CD4-positive, alpha-beta T cell treated with Interleukin-17A for 4 hours (primary cell): ENCODE data around the gene FPGS.

Experiments
- DNase-seq: peaks from one replicate; pipeline ENCODE4 v3.0.0-alpha.2; 2020; ENCODE audit warnings: mixed read lengths

The FPGS gene

DNA sequence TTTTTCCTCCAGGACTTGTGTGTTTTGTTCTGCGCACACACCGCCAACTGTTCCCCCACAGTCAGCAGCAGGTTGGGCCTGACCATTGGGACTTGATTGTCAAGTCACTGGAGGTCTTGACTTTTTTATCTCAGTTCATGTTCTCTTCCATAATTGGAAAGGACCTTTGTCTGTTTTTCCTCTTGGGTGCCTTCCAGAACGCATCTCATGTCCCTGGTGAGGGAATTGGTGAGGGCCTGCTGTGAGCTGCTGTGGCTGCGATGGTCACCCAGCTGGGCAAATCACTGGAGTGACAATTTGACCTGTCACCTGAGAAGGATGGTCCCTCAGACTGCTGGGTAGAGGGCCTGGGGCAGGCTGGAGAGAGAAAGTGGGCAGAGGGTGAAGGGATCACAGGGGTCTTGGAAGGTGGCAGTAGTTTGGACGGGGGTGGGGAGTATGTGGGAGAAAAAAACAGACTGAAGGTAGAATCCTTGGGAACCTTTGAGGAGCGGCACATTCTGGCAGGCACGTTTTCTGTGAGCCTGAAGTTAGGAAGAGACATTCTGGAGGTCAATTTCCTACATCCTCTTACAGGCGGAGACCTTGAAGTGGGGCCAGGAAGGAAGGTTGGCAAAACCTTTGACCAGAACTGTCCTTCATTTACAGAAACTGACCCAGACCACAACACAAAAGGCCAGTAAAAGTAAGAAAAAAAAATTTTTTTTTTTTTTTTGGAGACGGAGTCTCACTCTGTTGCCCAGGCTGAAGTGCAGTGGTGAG lies 12.4 kb upstream of the FPGS start:
- DNase-seq: no peak

DNA sequence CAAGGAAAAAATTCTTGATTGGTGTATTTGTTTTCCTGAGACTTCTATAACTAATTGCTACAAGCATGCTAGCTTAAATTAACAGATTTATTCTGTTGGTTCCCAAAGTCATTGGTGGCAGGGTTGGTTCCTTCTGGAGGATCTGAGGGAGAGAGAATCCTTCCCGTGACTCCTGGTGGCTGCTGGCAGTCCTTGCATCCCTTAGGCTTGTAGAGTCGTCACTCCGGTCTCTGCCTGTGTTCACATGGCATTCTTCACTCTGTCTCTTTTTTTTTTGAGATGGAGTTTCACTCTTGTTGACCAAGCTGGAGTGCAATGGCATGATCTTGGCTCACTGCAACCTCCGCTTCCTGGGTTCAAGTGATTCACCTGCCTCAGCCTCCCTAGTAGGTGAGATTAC lies 11.6 kb upstream of the FPGS start:
- DNase-seq: no peak

DNA sequence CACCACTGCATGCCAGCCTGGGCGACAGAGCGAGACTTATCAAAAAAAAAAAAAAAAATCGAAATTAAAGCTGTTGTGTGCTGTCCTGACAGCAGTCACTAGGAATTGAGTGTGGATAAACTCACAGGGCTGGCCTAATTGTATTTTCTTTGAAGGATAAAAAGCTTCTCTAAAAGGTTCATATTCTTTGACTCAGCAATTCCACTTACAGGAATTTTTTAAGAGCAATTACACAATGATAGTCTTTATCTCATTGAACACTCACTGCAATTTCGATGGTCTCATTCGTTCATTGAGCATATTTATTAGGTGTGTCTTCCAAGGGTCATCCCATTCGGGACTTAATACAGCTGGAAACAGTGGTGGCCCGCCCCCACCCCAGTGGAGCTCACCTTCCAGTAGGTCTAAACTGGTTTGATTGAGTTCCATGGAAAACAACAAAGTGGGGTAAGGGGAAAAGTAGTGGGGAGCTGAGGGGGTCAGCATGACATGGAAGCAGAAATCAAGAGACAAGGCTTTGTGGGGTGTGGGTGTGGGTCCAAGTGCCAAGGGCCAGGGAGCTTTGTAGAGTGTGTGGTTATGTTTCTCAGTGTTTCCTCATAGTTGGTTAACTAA lies 10.2 kb upstream of the FPGS start:
- no peak for DNase-seq

DNA sequence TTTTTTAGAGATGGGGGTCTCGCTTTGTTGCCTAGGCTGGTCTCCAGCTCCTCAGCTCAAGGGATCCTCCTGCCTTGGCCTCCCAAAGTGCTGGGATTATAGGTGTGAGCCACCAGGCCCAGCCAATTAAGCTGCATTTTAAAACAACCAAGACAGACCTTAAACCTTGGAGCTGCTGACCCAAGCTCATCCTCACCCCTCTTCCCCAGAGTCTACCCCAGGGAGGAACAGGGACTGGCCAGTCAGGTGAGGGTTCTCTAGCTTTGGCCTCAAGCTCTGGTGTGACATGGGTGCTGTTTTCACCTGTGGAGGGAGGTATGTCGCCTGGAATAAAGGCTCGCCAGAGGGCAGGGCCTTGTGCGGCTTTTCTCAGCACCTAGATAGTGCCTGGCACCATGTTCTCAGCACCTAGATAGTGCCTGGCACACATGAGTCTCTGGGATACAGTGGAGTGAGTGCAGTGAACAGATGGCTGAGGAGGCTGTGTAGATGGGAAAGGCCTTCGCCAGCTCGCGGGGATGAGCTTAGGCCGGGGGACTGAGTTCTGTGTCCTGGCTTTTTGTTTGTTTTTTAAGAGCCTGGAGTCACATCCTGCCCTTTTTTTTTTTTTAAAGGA lies 9.5 kb upstream of the FPGS start:
- DNase-seq: no peak

DNA sequence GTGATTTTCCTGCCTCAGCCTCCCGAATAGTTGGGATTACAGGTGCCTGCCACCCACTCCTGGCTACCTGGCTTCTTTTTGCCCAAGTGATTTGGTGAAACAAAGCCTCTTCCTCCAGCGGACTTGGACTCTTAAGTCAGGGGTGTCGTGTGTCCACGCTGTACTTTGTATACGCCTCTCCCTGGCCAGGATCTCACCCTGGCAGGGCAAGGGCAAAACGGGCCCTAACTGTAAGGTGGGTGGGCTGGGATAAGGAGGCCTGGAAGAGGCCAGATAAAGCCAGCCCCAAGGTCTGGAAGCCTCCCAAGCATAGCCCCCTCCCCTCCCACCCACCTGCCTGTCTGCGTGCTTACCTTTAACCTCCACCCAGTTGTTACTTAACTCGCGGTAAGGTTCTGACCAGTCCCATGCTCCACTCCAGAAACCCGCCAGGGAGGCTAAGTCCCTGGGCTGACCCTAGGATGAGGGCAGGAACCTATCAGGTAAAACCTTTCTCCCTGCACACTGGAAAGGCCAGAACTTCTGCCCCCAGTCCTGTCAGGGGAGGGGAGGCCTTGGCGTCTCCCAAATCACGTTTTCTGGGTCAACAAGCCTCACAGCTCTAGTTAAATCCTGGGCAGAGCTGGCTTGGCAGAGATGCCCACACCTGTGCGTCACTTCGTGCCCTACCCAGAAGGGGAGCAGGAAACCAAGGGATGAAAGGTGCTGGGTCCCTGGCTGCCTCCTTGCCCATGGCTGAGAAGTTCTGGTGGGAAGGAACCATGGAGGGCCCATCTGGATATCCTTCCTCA lies 8.5 kb upstream of the FPGS start:
- DNase-seq: no peak

DNA sequence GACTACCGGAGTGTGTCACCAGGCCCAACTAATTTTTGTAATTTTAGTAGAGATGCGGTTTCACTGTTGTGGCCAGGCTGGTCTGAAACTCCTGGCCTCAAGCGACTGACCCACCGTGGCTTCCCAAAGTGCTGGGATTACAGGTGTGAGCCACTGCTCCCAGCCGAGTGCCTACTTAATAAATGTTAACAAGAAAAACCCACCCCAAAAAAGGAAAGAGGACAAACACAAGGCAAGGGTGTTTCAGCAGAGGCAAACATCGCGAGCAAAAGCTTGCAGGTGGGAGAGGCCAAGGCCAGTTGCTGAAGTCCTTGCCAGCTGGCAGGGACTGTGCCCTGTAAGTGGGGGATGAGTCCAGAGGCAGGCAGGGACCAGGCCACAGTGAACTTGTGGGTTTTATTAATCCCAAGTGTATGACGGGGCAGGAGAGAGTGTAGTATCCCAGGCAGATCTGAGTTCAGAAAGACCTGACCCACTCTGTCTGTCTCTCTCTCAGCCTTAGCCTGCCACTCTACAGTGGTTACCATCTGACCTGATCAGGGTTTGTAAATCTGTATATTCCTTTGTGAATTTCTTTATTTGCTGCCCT lies 6.4 kb upstream of the FPGS start:
- DNase-seq: no peak

DNA sequence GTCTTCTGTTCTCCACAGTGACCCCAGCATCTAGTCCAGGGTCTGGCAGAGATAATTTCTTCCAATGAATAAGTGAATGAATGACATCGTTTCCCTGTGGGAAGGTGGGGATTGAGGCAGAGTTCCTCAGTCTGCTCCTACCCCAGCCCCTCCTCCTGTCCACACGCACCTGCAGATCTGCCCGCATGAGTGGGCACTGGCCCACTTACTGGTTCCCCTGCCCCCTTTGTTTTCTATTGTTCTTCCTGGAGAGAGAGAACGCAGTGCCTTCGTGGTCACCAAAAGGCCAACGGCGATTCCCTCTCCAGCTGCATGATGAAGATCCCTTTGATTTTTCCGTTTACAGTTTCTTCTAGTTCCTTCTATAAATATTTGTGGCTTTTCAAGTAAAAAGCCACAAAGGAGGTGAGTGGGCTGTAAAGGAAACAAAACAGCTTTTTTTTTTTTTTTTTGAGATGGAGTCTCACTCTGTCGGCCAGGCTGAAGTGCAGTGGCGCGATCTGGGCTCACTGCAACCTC lies 5.8 kb upstream of the FPGS start:
- DNase-seq: no peak

DNA sequence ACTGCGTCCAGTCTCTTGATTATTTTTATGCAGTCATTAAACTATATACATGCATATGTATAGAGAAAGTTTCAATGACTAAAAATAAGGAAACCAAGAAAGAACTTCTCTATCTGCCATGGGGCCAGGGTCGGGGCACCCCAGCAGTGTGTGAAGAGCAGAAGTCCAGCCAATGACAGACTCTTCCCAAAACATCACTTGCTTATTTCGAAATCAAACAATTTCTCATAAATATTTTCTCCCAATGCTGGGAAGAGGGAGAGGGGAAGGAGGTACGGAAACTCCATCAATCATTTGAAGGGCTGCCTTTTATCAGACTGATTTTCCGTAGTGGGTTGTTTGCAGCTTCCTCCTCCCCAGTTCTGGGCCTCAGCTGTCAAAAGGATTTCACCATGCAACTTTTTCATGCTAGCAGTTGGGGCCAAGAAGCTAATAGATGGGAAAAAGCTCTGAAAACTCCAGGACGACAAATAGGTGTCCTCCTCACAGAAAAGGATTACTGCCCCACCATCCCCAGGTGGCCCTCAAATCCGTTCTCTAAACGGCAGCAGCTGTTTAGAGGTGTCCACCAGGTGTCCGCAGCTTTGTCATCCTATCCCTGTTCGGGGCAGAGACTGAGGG lies 617 bp upstream of the FPGS start:
- DNase-seq: no peak

DNA sequence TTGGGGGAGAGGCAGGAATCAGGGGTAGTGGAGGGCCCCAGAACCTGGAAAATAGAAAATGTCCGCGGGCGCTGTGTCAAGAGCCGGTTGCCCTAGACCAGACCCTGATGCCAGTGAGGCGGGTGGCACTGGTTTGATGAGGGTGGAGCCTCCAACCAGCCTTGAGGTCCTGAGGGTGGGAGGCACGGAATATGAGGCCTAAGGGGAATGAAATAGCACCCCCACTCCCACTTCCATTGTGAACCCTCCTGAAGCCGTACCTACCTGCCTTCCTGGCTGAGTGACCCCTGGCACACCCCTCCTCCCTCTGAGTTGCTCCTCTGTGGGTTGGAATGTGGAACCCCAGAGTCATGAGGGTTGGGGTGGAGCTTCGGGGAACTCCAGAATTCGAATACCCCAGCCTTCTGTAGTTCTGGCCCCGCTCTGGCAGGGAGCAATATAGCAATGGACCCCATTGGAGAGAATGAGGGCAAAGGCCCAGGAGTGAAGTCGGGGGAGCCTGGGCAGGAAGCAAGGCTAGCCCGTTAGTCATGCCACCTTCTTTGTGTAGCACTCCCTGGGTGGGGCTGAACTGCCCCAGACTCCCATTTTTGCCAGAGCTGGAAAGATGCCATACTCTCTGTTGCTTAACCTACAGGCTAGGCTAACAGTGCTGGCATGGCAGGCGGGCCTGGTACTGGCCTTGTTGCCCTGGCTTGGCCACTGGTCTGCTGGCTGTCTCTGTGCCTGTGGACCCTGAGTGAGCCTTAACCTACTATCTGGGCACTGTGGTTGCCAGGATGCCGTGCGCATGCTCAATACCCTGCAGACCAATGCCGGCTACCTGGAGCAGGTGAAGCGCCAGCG lies 1.0 kb downstream of the FPGS start:
- DNase-seq: peak; percentile 32

DNA sequence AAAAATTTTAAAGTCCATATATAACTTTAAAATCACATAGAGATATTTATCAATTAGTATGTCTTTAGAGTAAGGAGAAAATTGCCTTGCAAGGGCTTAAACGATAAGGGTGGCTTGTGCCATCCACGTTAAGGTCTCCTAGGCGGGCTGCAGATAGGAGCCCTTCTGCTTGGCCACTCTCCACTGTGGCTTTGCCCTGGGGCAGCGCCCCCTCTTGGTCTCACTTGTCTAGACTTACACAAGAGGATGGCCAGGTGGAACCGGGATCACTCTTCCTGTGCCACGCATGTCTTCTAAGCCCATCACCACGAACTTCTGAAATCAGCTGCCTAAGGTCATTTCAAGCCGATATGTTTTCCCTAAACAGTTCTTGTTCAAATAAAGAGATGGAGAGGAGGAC lies 2.9 kb downstream of the FPGS start:
- peak; percentile 54 for DNase-seq

DNA sequence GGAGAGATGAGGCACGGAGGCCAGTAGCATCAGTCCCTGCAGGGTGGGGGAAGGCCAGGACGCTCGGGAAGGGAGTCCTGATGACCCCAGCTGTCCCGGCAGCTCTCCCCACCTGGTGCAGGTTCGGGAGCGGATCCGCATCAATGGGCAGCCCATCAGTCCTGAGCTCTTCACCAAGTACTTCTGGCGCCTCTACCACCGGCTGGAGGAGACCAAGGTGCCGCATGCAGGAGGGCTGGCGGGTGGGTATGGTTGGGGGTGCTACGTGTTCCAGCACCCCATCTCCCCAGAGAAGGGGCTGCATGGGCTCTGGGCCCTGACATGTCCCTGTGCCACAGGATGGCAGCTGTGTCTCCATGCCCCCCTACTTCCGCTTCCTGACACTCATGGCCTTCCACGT lies 4.2 kb downstream of the FPGS start:
- no peak for DNase-seq

DNA sequence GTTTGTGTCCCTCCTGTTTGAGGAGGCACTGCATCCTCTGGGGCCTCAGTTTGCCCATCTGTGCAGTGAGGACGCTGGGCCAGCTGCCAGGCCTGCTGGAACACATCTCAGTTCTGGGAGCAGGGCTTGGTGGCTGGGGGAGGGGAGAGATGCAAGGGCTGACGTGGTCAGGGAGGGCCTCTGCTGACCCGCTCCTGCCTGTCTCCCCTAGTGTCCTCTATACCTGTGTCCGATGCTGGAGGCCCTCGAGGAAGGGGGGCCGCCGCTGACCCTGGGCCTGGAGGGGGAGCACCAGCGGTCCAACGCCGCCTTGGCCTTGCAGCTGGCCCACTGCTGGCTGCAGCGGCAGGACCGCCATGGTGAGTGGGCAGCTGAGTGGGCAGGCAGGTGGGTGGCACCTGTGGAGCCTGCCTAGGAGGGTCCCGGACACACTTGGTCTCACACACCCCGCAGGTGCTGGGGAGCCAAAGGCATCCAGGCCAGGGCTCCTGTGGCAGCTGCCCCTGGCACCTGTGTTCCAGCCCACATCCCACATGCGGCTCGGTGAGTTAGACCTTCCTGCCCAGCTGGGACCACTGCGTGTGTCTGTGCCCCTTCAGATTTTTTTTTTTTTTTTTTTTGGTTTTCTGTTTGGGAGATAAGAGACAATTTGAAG lies 5.8 kb downstream of the FPGS start:
- DNase-seq: no peak

DNA sequence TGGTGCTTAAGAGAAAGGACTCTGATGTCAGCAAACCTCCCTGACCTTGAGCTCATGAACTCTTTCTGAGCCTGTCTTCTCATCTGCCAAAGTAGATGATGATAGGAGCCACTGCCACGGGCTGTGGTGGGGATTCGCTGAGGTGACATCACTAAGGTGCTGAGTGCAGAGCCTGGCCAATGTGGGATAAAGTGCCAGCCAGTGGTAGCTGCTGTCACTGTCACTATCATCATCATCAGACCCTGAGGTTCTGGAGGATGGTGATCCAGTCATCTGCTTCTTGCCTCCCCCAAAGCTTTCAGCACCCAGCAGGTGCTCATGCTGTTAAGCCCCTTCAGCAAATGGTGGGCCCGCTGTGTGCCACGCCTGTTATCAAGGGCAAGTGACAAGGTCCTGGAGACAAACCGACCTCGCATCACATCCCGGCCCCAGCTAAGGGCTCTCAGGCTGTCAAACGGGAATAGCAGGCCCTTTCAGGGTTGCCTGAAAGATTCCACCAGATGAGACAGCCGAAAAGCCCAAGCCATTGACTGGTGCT lies 6.4 kb downstream of the FPGS start:
- DNase-seq: no peak

DNA sequence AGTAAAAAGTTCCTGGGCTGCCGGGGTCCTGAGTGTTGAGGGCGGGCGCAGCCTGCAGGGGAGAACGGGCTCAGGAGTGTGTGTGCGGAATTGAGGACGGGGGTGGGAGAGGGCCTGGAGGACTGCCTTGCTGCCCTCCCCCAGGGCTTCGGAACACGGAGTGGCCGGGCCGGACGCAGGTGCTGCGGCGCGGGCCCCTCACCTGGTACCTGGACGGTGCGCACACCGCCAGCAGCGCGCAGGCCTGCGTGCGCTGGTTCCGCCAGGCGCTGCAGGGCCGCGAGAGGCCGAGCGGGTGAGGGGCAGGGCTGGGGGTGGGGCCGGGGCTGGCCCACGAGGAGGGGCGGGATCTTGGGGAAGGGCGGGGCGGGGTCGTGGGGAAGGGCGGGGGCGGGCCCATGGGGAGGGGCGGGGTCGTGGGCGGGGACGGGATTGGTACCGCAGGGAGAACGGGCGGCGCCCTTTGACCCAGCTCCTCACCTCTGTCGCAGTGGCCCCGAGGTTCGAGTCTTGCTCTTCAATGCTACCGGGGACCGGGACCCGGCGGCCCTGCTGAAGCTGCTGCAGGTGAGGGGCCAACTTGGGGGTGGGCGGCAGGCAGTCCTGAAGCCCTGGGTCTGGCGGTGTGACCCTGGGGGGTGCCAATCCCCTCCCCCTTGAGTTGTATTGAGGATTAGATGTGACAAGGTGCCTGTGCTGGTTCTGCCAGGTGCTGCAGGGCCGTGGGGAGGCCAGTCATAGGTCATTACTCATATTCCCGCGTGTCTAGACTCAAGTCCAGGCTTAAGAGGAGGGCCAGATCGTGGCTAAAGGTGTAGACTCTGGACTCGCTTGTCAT lies 7.1 kb downstream of the FPGS start:
- DNase-seq: no peak

DNA sequence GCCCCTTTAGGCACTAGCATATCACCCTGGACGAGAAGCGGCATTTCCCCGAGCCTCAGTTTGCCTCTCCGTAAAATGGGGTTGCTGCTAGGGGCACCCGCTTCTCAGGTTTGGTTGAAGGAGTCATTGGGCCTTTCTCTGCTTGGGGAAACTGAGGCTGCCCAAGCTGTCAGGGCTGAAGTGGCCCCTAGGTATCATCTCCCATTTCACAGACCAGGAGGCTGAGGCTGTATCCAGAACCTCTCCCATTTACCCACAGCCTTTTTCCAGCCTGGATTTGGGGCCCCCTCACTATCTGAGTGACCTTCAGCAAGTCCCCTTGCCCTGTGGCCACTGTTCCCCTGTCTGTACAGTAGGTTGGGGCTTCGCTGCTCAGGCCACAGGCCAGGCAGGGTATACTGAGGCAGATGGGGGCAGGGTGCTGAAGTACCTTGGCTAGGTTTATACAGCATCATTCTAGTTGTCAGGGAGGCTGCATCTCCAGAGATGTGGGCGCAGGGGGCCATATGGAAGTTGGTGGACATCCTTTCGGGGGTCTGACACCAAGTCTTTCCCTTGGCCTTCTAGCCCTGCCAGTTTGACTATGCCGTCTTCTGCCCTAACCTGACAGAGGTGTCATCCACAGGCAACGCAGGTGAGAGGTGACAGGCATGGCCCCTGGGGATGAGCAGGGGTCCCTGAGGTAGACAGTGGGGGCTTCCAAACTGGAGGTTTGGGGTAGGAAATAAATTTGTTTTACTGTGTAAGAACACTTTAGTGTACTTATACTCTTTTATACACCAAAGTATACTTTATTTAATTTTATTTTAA lies 7.9 kb downstream of the FPGS start:
- DNase-seq: no peak

DNA sequence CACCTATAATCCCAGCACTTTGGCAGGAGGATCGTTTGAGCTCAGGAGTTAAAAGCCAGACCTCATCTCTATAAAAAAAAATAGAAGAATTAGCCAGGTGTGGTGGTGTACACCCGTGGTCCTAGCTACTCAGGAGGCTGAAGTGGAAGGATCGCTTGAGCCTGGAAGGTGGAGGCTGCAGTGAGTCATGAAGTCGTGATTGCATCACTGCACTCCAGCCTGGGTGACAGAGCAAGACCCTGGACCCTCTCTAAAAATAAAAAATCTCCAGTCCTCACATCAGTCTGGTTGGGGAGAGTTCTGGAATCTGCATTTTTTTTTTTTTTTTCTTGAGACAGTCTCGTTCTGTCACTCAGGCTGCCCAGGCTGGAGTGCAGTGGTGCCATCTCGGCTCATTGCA lies 9.3 kb downstream of the FPGS start:
- no peak for DNase-seq

DNA sequence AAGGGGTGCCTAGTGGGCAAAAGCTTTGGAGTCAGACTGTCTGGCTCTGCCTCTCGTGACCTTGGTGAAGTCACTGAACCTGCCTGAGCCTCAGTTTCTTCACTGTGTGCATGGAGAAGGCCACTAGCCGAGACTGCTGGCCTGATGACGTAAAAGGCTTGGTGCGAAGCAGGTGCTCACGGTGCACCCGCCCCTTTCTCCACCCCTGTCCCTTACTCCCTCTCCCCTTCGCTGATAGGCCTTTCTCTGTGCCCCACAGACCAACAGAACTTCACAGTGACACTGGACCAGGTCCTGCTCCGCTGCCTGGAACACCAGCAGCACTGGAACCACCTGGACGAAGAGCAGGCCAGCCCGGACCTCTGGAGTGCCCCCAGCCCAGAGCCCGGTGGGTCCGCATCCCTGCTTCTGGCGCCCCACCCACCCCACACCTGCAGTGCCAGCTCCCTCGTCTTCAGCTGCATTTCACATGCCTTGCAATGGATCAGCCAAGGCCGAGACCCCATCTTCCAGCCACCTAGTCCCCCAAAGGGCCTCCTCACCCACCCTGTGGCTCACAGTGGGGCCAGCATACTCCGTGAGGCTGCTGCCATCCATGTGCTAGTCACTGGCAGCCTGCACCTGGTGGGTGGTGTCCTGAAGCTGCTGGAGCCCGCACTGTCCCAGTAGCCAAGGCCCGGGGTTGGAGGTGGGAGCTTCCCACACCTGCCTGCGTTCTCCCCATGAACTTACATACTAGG lies 10.4 kb downstream of the FPGS start:
- DNase-seq: no peak

DNA sequence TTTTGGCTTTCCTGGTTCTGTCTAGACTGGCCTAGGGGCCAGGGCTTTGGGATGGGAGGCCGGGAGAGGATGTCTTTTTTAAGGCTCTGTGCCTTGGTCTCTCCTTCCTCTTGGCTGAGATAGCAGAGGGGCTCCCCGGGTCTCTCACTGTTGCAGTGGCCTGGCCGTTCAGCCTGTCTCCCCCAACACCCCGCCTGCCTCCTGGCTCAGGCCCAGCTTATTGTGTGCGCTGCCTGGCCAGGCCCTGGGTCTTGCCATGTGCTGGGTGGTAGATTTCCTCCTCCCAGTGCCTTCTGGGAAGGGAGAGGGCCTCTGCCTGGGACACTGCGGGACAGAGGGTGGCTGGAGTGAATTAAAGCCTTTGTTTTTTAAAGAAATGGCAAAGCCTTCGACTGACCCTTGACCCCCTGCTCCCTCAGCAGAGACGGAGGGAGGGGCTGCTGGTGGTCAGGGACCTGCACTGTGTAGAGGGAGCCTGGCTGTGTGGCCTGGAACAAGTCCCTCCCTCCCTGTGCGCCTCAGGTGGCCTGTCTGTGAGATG lies 11.1 kb downstream of the FPGS start:
- DNase-seq: no peak
